Fibroblast of upper back skin (primary cell): ENCODE results near the gene PTPRA.
"Not testable (repeated sequence)": the region's sequence is repeated elsewhere in the genome, so short reads cannot be mapped to it uniquely, and the experiment has no call there.

Source experiments
- DNase-seq: peaks from one replicate; pipeline ENCODE4 v3.0.0-alpha.2; 2013

Gene PTPRA, protein sequence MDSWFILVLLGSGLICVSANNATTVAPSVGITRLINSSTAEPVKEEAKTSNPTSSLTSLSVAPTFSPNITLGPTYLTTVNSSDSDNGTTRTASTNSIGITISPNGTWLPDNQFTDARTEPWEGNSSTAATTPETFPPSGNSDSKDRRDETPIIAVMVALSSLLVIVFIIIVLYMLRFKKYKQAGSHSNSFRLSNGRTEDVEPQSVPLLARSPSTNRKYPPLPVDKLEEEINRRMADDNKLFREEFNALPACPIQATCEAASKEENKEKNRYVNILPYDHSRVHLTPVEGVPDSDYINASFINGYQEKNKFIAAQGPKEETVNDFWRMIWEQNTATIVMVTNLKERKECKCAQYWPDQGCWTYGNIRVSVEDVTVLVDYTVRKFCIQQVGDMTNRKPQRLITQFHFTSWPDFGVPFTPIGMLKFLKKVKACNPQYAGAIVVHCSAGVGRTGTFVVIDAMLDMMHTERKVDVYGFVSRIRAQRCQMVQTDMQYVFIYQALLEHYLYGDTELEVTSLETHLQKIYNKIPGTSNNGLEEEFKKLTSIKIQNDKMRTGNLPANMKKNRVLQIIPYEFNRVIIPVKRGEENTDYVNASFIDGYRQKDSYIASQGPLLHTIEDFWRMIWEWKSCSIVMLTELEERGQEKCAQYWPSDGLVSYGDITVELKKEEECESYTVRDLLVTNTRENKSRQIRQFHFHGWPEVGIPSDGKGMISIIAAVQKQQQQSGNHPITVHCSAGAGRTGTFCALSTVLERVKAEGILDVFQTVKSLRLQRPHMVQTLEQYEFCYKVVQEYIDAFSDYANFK

DNA sequence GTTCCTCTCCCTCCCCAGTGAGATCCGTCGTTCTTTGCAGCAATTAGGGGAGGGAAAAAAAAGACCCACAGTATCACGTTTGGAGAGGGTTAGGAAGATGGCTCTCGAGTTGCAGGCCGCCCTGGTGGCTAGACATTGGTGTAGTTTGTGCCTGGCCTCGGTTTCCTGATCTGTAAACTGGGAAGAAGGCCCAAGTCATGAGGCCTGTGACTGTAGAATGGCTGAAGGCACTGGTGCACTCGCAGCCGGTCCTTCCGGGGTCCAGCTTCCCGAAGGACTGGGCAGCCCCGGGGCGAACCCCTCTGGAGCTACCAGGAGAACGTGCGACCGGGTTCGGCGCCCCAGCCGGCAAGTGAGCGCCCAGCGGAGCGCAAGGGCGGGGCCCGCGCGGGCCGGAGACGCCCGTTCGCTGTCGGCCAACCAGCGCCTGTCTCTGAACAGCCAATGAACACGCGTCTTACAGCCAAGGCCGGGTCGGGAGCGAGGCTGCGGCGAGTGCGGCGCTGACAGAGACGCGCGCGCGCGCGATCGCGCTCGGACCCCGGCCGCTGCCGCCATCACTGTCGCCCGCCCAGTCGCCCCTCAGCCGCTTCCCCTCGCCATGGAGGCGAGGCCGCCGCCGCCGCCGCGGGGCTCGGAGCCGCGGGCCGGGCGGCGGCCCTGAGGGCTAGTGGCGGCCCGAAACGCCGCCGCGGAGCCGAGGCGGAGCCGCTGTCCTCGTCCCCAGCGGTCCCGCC is at the start of gene PTPRA:
TSS of gene PTPRA (plus strand) at position 472 of the 737 bp plus-strand sequence. CDS start 90,797 bp downstream, outside the sequence.
- peak; percentile 89 for DNase-seq

DNA sequence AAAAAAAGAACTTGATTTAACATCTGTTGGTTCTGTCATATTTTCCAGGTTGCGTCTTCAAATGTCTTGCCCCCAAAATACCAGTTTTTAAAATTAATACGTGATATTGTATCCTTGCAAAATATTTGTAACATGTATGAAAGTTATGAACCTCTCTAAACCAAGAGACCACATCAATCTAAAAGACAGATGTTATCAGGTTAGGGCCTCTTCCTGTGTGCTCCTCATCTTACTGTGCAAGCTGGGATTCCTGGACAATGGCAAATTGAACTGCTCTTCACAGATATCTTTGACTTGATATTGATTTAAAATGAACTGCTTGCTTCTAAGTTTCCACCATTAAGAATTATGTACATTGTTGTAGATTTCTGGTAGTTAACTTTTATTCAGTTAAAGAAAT is 47.5 kb upstream of the PTPRA start:
- DNase-seq, result no peak

DNA sequence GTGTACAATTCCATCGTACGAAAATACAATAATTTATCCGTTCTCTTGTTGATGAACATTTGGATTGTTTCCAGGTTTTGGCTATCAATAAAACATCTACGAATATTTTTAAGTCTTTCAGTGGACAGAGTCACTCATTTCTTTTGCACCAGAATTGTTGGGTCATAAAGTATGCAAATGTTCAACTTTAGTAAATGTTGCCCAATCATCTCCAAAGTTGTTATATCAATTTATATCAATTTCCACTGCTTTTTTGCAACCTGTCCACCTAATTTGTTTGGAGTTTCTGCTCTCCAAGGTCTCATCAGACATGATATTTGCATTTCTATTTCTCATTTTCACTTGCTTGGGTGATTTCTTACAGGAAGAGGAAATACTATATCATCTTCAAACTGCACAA is 46.6 kb upstream of the PTPRA start:
- no peak for DNase-seq

DNA sequence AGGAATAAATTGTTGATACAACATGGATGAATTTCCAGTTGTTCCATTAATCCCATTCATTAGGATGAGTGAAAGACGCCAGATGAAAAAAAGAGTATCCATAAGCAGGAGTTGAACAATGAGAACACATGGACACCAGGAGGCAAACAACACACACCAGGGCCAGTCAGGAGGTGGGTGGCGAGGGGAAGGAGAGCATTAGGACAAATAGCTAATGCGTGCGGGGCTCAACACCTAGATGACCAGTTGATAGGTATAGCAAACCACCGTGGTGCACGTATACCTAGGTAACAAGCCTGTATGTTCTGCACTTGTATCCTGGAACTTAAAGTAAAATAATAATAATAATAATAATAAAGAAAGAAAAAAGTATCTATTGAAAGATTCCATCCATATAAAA is 43.9 kb upstream of the PTPRA start:
- DNase-seq, result no peak

DNA sequence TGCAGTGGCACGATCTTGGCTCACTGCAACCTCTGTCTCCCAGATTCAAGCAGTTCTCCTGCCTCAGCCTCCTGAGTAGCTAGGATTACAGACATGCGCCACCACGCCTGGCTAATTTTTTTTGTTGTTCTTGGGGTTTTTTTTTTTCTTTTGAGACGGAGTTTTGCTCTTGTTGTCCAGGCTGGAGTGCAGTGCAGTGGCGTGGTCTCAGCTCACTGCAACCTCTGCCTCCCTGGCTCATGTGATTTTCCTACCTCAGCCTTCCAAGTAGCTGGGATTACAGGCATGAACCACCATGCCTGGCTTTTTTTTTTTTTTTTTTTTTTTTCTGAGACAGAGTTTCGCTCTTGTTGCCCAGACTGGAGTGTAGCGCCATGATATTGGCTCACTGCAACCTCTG is 42.1 kb upstream of the PTPRA start:
- not testable (repeated sequence) for DNase-seq

DNA sequence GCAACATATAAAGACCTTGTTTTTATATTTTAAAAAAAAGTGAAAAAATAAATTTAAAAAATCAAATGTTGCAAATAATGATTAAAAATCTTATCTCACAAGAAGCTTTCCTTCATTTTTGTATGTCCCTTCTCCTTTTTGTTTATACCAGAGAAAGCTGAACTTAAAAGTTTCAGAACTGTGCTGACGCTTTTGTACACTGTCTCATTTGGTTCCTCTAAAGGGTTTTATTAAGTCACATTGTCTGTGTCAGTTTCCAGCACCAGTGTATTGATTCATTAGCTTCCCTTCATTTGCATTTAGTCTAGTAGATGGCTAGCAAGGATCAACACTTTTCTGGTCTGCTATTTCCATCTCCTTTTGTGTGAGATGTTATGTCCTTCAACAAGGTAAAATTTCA is 39.5 kb upstream of the PTPRA start:
- no peak for DNase-seq

DNA sequence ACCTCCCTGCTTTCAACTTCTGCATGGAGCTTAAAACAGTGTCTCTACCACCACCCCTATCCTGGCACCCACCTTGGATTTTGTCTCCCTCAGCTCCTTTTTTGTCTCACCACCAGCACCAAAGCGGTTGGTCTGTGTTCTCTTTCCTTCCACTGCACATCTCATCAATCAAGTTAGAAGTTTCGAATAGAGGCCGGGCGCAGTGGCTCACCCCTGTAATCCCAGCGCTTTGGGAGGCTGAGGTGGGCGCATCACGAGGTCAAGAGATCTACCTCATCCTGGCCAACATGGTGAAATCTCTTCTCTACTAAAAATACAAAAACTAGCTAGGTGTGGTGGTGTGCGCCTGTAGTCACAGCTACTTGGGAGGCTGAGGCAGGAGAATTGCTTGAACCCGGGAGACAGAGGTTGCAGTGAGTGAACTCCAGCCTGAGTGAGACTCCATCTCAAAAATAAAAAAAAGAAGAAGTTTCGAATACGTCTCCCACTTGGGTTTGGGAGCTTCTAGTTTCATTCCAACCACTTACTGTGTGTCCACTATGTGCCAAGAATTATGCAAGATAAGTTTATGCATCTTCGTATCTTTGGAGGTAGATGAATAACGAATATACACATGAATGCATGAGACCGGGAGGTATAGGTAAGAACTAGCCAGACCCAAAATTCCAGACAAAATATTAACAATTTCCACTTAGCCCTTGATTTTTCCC is 38.7 kb upstream of the PTPRA start:
- DNase-seq, result no peak

DNA sequence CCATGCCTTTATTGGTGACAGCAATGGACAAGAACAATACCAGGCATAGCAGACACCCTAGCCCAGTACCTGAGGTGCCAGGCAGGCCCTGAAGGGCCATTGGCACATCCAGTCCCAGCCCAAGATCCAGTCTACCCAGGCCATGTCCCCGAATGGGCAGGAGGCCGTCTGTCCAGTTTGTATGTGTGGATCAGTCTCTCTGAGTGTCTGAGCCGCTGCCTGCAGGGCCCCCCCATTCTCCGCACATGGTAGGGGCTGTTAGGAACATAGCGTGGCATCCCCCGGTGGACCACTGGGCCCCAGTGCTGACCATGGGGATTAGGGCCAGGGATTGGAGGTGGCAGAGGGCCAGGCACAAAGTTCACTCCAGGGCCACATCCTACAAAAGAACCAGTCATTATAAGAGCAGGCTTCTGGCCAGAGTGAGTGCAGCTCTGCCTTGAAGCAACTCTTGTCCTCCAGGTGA is 37.9 kb upstream of the PTPRA start:
- no peak for DNase-seq

DNA sequence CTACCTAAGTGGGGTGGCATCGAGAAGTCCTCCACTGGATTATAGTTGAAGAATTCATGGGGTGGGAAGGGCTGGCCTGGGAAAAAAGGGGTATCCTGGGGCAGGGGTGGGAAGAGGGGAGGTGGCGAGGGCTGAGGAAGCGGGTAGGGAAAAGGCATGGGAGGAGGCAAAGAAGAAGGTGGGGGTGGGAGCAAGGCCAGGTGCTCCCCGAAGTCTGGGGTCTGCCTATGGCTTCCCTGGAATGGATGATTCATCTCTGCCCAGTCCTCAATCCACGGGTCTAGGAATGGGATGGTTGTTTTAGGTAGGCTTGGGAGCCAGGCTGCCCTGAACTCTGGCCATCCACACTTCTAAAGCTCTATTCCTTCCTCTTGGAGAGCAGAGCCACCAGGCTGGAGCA is 37.2 kb upstream of the PTPRA start:
- DNase-seq, result no peak

DNA sequence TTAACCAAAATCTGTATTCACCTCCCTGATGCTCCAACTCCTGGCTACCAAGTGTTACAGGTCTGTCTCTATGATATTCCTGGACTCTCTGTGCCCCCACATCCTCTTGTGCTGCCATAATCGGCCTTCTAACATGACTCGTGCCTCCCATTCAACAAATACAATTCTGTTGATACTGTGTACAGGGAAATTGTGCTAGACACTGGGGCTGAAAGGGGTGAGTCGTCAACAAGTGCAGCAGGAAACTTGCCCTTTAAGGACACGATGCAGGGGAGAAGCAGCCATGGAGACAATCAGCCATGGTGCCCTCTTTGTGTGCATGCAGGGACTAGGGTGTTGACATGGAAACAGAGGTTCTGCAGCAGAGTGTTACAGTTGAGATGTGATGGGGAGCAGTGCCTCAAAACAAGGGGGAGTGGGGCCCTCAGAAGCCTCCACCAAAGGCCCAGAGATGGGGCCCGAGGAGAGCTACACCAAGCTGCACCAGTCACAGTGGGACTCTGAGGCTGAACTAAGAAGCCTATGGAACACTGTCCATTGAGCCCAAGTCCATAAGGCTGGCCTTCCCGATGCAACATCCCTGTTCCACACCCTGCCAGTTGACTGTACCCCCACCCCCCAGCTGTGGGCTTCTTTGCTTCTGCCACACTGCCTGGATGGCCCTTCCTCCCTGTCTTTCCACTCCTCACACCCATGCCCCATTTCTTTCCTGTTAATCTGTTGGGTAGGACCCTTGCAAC is 35.9 kb upstream of the PTPRA start:
- no peak for DNase-seq

DNA sequence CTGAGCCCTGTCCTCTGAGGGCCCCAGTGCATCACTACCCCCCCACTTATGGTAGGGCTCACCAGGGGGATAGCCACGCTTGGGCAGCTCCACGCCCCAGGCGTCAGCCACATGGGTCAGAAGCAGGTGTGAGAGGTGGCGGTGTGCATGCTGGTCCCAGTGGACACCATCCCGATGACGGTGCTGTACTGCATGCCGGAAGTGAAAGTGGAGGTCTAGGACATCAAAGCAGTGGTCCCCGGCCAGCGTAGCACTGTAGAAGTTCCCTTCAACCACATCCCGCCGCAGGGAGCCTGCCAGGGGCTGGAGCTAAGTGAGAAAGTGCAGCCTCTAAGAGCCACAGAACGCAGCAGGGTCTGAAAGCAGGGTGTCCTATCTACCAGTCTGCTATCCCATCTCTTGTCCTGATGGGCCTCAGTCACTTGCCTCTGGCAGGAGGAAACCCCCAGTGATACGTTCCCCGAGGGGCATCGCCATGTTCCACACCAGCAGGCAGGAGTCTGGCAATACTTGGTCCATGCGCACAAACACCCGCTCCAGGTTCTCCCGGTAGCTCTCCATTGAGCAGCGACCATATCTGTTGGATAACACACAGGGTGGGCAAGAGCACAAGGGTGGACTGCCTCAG is 35.0 kb upstream of the PTPRA start:
- DNase-seq, result no peak

DNA sequence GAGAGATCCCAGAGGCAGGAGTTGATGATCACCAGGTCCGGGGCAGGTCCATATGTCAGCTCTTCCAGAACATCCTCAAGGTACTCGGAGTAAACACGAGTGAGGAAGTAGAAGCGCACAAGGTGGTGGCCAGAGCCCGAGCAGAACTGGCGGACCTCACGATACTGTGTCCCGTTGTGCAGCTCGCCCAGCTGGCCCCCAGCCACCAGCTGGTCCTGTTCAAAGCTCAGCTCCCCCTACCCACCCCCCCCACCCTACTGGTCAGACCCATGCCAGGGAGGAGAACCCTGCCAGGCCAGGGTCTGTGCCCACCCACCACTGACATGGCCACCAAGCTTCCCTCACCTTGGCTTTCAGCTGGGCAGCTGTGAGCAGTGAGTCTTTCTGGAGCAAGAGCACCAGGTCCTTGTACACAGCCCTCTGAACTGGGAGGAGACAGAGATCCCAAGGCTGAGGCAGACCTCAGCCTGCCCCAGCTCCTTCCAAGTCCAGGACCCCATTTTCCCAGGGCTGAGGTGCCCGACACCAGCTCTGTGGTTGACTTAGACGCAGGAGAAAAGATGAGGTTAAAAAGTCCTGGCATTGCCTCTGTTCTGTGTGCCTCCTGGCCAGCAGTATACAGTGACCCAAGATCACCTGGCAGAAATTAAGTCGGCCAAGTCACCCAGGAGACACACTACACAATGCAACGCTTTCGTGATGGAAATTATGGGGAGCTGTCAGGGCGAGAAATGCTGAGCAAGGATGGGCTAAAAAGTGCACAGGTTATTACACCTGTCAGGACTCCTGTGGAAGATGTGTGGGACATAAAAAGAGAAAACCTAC is 34.2 kb upstream of the PTPRA start:
- DNase-seq, result no peak

DNA sequence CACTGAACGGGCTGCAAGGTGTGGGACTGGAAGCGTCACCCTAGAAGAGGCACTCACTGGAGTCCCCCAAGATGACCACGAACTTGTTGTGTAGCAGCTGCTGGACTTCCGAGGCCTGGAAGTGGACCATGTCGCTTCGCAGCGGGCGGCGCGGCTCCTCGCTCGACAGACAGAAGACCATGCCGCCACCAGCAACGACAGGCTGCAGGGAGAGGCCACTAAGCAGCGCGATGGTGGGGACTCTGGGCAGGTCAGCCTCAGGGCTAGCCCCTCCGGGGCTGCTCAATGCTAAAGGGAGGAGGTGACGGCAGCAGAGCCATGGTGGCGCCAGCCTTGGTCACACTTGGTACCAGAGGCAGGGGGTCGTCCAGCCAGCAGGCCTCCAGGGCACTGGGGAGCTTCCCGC is 33.5 kb upstream of the PTPRA start:
- no peak for DNase-seq

DNA sequence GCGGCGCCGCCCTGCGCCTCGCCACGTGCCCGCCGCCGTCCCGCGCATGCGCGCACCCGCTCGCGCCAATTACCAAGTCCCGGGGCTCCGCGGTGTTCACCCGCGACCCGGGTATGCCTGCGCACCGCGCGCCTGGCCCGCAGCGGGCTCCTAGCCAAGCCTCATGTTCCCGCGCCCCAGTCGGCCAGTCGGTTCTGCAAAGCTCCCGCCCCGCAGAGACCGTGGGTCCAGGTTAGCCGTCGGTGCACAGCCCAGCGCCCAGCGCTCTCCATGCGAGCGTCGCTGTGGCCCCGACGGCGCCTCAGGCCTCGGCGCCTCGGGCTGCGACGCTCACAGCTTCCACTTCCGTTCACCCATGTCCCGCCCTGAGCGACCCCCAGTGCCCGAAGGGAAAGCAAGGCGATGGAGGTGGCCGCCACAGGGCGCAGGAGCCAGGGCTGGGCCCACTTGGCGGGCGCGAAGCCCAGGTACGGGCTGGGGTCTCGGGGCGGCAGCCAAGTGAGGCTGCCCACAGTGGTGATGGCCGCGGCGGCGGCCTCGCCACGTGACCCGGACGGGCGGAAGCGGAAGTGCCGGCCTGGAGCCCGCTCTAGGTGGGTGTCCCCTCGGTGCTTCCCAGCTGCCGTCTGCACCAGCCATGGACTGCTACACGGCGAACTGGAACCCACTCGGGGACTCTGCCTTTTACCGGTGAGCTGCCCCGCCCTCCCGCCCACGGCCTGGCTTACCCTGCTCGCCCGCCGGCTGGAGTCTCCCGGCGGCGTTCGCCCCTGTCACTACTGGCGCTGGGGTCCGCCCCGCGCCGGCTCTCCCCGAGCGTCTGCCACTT is 32.9 kb upstream of the PTPRA start, which contains the start of the genes PCED1A and VPS16:
TSS of gene PCED1A (minus strand) at position 518 of the 829 bp plus-strand sequence. CDS start 743 bp downstream, outside the sequence.
TSS of gene VPS16 (plus strand) at position 608 of the 829 bp plus-strand sequence. CDS start at position 638, 30 bp downstream.
- peak; percentile 84 for DNase-seq

DNA sequence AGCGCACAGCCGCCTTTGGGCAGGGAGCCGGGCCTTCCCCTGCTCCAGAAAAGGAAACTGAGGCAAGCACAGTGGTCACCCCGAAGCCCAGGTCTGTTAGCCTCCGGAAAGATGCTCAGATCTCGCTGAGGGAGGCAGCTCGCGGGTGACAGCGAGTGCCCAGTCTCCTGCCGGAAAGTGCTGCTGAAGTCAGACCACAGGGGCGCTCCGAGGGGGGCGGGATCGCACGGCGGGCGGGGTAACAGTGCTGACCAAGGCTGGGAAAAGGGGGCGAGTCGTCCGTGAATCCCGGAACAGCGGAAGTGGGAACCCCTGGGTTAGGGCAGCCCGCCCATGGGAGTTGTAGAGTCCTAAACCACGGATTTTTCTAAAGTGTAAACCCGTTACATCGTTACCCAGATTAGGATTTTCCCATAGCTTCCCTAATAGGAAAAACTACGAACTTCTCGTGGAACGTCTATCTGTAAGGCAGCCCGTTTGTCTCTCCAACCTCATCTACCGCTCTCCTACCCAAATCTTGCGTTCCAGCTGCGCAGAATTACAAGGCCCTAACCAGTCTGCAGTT is 32.2 kb upstream of the PTPRA start:
- peak; percentile 63 for DNase-seq

DNA sequence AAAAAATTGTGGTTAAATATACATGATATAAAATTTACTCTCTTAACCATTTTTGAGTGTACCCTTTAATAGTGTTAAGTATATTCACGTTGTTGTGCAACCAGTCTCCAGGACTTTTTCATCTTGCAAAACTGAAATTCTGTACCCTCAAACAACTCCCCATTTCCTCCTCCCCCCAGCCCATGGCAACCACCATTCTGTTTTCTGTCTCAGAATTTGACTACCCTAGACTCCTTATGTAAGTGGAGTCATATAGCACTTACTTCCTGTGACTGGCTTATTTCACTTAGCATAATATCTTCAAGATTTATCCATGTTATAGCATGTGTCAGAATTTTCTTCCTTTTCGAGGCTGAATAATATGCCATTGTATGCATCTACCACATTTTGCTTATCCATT is 27.7 kb upstream of the PTPRA start:
- no peak for DNase-seq

DNA sequence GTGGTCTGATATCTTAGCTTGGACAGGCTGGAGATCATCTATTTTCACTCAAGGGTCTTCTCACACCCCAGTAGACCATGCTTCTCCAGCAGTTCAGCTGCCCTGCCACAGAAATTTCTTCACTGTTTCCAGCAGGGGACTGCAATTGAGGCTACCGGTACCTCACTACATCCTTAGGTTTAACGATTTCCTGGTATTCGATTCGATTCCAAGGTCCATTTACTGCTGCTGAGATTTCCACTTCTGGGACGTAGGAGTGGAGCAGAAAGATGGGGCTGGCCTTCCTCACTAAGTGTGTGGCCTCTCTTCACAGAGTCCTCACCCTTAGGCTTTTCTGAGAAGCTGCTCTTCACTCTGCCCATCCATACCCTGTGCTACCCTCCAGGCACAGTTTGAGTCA is 26.6 kb upstream of the PTPRA start:
- no peak for DNase-seq

DNA sequence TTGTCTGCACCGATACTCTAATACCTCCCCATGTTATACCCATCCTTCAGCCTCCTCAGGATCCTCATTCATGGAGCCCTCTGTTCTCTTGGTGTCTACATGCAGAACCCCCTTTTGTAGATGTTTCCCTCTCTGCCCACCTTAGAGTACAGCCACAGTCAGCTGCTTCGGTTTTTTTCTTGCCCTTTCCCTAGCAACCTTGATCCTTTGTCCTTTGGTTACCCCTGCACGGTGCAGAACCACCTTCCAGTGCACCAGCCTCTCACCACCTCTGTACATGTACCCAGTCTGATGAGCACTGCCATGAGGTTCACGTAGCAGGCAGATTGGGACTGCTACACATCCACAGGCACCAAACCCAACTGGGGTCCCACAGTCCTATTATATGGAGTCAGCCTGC is 25.5 kb upstream of the PTPRA start:
- no peak for DNase-seq

DNA sequence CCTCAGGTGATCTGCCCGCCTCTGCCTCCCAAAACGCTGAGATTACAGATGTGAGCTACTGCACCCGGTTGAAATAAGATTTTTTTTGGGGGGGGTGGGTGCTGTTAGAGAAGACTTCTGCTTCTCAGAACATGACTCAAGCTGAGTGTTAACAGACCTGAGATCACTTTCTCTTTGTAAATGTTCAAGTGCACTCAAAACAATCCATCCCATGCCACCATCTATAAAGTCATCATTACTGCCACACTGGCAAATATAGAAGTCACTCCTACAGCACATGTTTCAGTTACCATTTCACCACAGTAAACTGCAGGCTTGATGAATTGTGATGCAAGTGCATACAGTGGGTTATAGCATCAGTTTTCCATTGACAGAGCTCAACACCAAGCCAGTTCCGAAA is 23.8 kb upstream of the PTPRA start:
- no peak for DNase-seq
